Amniotic stem cell (primary cell): ENCODE results near the gene RBFOX1.

Experiments used
- DNase-seq: peaks from one replicate; lab custom pipeline; 2025; lab: John Stamatoyannopoulos, UW

The RBFOX1 gene

GRCh38 chr16:7605812-7606211 is 273.2 kb downstream of the RBFOX1 start:
- DNase-seq: no peak

- no peak for DNase-seq
These were observed 280.0 kb downstream of the RBFOX1 start for GRCh38 chr16:7612671-7613070.

- DNase-seq: no peak
These were observed 280.9 kb downstream of the RBFOX1 start for GRCh38 chr16:7613518-7613917.

GRCh38 chr16:7614021-7614795 is 281.6 kb downstream of the RBFOX1 start:
- no peak for DNase-seq

- DNase-seq: no peak
These were observed 282.9 kb downstream of the RBFOX1 start for GRCh38 chr16:7615565-7615964.

GRCh38 chr16:7624871-7625766 is 292.5 kb downstream of the RBFOX1 start:
- DNase-seq: no peak

GRCh38 chr16:7628981-7629380 is 296.3 kb downstream of the RBFOX1 start:
- no peak for DNase-seq

GRCh38 chr16:7629571-7629970 is 296.9 kb downstream of the RBFOX1 start:
- no peak for DNase-seq

GRCh38 chr16:7637446-7637845 is 304.8 kb downstream of the RBFOX1 start:
- DNase-seq: no peak

- no peak for DNase-seq
These were observed 305.7 kb downstream of the RBFOX1 start for GRCh38 chr16:7638306-7638705.

GRCh38 chr16:7640334-7640733 is 307.7 kb downstream of the RBFOX1 start:
- no peak for DNase-seq

- no peak for DNase-seq
These were observed 311.5 kb downstream of the RBFOX1 start for GRCh38 chr16:7644176-7644575.

- no peak for DNase-seq
These were observed 312.2 kb downstream of the RBFOX1 start for GRCh38 chr16:7644811-7645210.

GRCh38 chr16:7646821-7647500 is 314.3 kb downstream of the RBFOX1 start:
- no peak for DNase-seq

- DNase-seq: no peak
These were observed 317.8 kb downstream of the RBFOX1 start for GRCh38 chr16:7650431-7650830.

GRCh38 chr16:7651803-7652570 is 319.3 kb downstream of the RBFOX1 start:
- DNase-seq: no peak

- no peak for DNase-seq
These were observed 321.3 kb downstream of the RBFOX1 start for GRCh38 chr16:7653746-7654461.

GRCh38 chr16:7675628-7676027 is 343.0 kb downstream of the RBFOX1 start:
- no peak for DNase-seq

- DNase-seq: no peak
These were observed 347.7 kb downstream of the RBFOX1 start for GRCh38 chr16:7680296-7680695.

- no peak for DNase-seq
These were observed 356.2 kb downstream of the RBFOX1 start for GRCh38 chr16:7688811-7689210.

- no peak for DNase-seq
These were observed 356.6 kb downstream of the RBFOX1 start for GRCh38 chr16:7689234-7689633.
